GM12878 (cell line): ENCODE data around the gene METRN.
"Not testable (repeated sequence)": the region's sequence is repeated elsewhere in the genome, so short reads cannot be mapped to it uniquely, and the experiment has no call there.

Source experiments
- IRF4 ChIP-seq: IDR thresholded peaks from 2 replicates; pipeline ENCODE4 v1.6.1; 2011; ENCODE audit warnings: low read depth, low read length
- TF ChIP-seq, protein P1 (sequence below), 3 experiments: IDR thresholded peaks in 2 of 3; conservative IDR thresholded peaks in 1 of 3; 2 replicates each; pipeline ENCODE4 v1.5.1; 2011; ENCODE audit warnings: low read depth in 3 of 3, low read length in 3 of 3, mild to moderate bottlenecking in 3 of 3, control low read depth in 2 of 3, moderate library complexity in 2 of 3, inconsistent platforms in 1 of 3, mixed read lengths in 1 of 3; ENCODE audit not compliant: control insufficient read depth in 2 of 3, insufficient read depth in 1 of 3; ENCODE audit errors: extremely low read depth in 1 of 3

DNA sequence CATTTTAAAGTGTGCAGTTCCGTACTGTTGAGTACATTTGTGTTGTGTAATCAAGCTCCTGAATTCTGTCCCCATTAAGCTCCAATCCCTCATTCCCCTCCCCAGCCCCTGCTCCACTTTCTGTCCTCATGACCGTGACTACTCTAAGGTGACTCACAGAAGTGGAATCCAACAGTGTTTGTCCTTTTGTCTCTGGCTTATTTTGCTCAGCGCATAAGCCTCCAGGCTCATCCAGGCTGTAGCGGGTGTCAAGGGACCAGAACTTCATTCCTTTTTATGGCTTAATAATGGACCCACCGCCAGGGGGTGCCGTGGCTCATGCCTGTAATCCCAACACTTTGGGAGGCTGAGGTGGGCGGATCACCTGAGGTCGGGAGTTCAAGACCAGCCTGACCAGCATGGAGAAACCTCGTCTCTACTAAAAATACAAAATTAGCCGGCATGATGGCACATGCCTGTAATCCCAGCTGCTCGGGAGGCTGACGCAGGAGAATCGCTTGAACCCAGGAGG, 2.1 kb upstream of the METRN start:
- TF ChIP-seq, protein P1, sequence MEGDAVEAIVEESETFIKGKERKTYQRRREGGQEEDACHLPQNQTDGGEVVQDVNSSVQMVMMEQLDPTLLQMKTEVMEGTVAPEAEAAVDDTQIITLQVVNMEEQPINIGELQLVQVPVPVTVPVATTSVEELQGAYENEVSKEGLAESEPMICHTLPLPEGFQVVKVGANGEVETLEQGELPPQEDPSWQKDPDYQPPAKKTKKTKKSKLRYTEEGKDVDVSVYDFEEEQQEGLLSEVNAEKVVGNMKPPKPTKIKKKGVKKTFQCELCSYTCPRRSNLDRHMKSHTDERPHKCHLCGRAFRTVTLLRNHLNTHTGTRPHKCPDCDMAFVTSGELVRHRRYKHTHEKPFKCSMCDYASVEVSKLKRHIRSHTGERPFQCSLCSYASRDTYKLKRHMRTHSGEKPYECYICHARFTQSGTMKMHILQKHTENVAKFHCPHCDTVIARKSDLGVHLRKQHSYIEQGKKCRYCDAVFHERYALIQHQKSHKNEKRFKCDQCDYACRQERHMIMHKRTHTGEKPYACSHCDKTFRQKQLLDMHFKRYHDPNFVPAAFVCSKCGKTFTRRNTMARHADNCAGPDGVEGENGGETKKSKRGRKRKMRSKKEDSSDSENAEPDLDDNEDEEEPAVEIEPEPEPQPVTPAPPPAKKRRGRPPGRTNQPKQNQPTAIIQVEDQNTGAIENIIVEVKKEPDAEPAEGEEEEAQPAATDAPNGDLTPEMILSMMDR (IDR thresholded peaks at IDR 0.05 in 2 of 3, conservative IDR thresholded peaks at IDR 0.05 in 1 of 3; ENCODE audit: control insufficient read depth in 2 of 3, extremely low read depth in 1 of 3, insufficient read depth in 1 of 3, low read depth in 3 of 3, low read length in 3 of 3): peak; percentile 21 to 28 (median 23); a peak in 4 of 6 replicates
- not testable (repeated sequence) for TF ChIP-seq IRF4
